Ecto neural progenitor cell (in vitro differentiated cells): Measurements from ENCODE around the gene CXCR4.
"Not testable (repeated sequence)": the region's sequence is repeated elsewhere in the genome, so short reads cannot be mapped to it uniquely, and the experiment has no call there.

Experiments used
- DNase-seq: peaks from one replicate; pipeline ENCODE4 v3.0.0-alpha.2; 2018; ENCODE audit warnings: low spot score

Gene CXCR4

GRCh38 chr2:136114382-136114781 lies 3.6 kb downstream of the CXCR4 start:
- DNase-seq = no peak

- DNase-seq = no peak
Observed at GRCh38 chr2:136113209-136113971, 4.6 kb downstream of the CXCR4 start.

GRCh38 chr2:136112317-136113208 lies 5.4 kb downstream of the CXCR4 start:
- no peak for DNase-seq

- DNase-seq = no peak
Observed at GRCh38 chr2:136111711-136112110, 6.2 kb downstream of the CXCR4 start.

GRCh38 chr2:136110526-136110925 lies 7.4 kb downstream of the CXCR4 start:
- DNase-seq = no peak

- DNase-seq = no peak
Observed at GRCh38 chr2:136108463-136108862, 9.5 kb downstream of the CXCR4 start.

GRCh38 chr2:136107051-136108033 lies 10.6 kb downstream of the CXCR4 start:
- DNase-seq = no peak

GRCh38 chr2:136106505-136106904 lies 11.4 kb downstream of the CXCR4 start:
- DNase-seq = no peak

GRCh38 chr2:136104977-136105376 lies 13.0 kb downstream of the CXCR4 start:
- no peak for DNase-seq

GRCh38 chr2:136101042-136101441 lies 16.9 kb downstream of the CXCR4 start:
- DNase-seq = no peak

- no peak for DNase-seq
Observed at GRCh38 chr2:136098441-136098840, 19.5 kb downstream of the CXCR4 start.

GRCh38 chr2:136093583-136093982 lies 24.4 kb downstream of the CXCR4 start:
- DNase-seq = no peak

GRCh38 chr2:136091899-136092298 lies 26.1 kb downstream of the CXCR4 start:
- DNase-seq = no peak

- DNase-seq = not testable (repeated sequence)
Observed at GRCh38 chr2:136087901-136088460, 30.0 kb downstream of the CXCR4 start.

GRCh38 chr2:136086253-136087016 lies 31.5 kb downstream of the CXCR4 start:
- no peak for DNase-seq

GRCh38 chr2:136085453-136086209 lies 32.3 kb downstream of the CXCR4 start:
- no peak for DNase-seq

GRCh38 chr2:136081582-136082210 lies 36.3 kb downstream of the CXCR4 start:
- DNase-seq = no peak

GRCh38 chr2:136080114-136080513 lies 37.8 kb downstream of the CXCR4 start:
- DNase-seq = no peak

GRCh38 chr2:136077107-136077506 lies 40.8 kb downstream of the CXCR4 start:
- no peak for DNase-seq

GRCh38 chr2:136075476-136075875 lies 42.5 kb downstream of the CXCR4 start:
- DNase-seq = no peak
